H1 (cell line): Measurements from ENCODE around the gene ABI3BP. TPM values are rescaled to one million over a fixed set of nuclear protein-coding genes. Genes with fewer than 3 reads are reported as not detected.

Experiments
- CTCF ChIA-PET: fragments of 300-600 bp; sonication (Branson Sonifier 250); formaldehyde crosslinking; loops from one replicate; lab custom pipeline; 2021; ENCODE audit not compliant: partially characterized antibody; lab: Charles Lee
- POLR2A ChIA-PET: fragments of 300-600 bp; sonication (Branson Sonifier 250); formaldehyde crosslinking; loops from one replicate; lab custom pipeline; 2021; ENCODE audit warnings: inconsistent platforms; ENCODE audit not compliant: partially characterized antibody; lab: Charles Lee
- DNase-seq, 2 experiments: peaks; one replicate each; pipeline versions ENCODE4 v3.0.0 to v3.0.0-alpha.2; 2010 to 2022; ENCODE audit warnings: low spot score in 2 of 2, low read depth in 1 of 2, mixed read lengths in 1 of 2
- FAIRE-seq: peaks from 2 replicates; lab custom pipeline; 2011; peaks lifted over from hg19 to GRCh38; lab: Jason Lieb, UNC
- H2AFZ ChIP-seq: 2 replicates; pipeline ENCODE4 v1.8.1; 2012; ENCODE audit warnings: low read length, inconsistent platforms
- H2AK5ac ChIP-seq: 2 replicates; pipeline ENCODE4 v1.6.1; 2013; ENCODE audit warnings: low read depth, low read length
- H2BK120ac ChIP-seq: replicated peaks from 2 replicates; pipeline ENCODE3; 2013; ENCODE audit warnings: low read depth, low read length, inconsistent platforms
- H2BK12ac ChIP-seq: 2 replicates; pipeline ENCODE4 v1.6.1; 2013; ENCODE audit warnings: low read depth, low read length
- H2BK15ac ChIP-seq: 2 replicates; pipeline ENCODE4 v1.6.1; 2013; ENCODE audit warnings: low read length
- H2BK20ac ChIP-seq: 2 replicates; pipeline ENCODE4 v1.6.1; 2013; ENCODE audit warnings: low read length
- H2BK5ac ChIP-seq: 2 replicates; pipeline ENCODE4 v1.6.1; 2013; ENCODE audit warnings: low read depth, low read length
- H3K14ac ChIP-seq: 2 replicates; pipeline ENCODE4 v1.6.1; 2013; ENCODE audit warnings: inconsistent platforms; ENCODE audit not compliant: insufficient read length
- H3K18ac ChIP-seq: 2 replicates; pipeline ENCODE4 v1.6.1; 2013; ENCODE audit warnings: low read length; ENCODE audit errors: extremely low read depth
- H3K23ac ChIP-seq: 2 replicates; pipeline ENCODE4 v1.6.1; 2013; ENCODE audit warnings: inconsistent platforms; ENCODE audit not compliant: insufficient read length
- H3K23me2 ChIP-seq: 2 replicates; pipeline ENCODE4 v1.6.1; 2013; ENCODE audit warnings: low read depth, low read length
- H3K27ac ChIP-seq: 2 replicates; pipeline ENCODE4 v1.6.1; 2011; ENCODE audit warnings: low read depth, low read length, inconsistent platforms
- H3K27me3 ChIP-seq, 4 experiments: replicated peaks in 1 of 4; 1 replicate in 1 of 4; 2 replicates in 3 of 4; pipeline versions ENCODE4 v1.6.1 to v1.8.1; 2011 to 2013; ENCODE audit warnings: low read length in 3 of 4, mild to moderate bottlenecking in 3 of 4, inconsistent platforms in 2 of 4, mixed read lengths in 2 of 4, moderate library complexity in 1 of 4; ENCODE audit not compliant: control insufficient read depth in 3 of 4, insufficient read depth in 3 of 4; ENCODE audit errors: extremely low read depth in 1 of 4
- H3K36me3 ChIP-seq, 4 experiments: 2 replicates each; pipeline versions ENCODE4 v1.6.1 to v1.8.1; 2011 to 2013; ENCODE audit warnings: mild to moderate bottlenecking in 4 of 4, low read length in 3 of 4, moderate library complexity in 2 of 4, control low read depth in 1 of 4, inconsistent platforms in 1 of 4; ENCODE audit not compliant: insufficient read depth in 4 of 4, control insufficient read depth in 2 of 4
- H3K4ac ChIP-seq: replicated peaks from 2 replicates; pipeline ENCODE3; 2013; ENCODE audit warnings: low read length, low read depth, mixed read lengths, inconsistent platforms; ENCODE audit not compliant: insufficient read length
- H3K4me1 ChIP-seq, 4 experiments: replicated peaks in 1 of 4; 1 replicate in 1 of 4; 2 replicates in 3 of 4; pipeline versions ENCODE4 v1.6.1 to v1.8.1; 2011 to 2013; ENCODE audit warnings: low read length in 3 of 4, inconsistent platforms in 2 of 4, mixed read lengths in 1 of 4; ENCODE audit not compliant: insufficient read depth in 4 of 4, control insufficient read depth in 3 of 4
- H3K4me2 ChIP-seq, 2 experiments: 2 replicates each; pipeline versions ENCODE4 v1.6.1 to v1.8.1; 2011 to 2013; ENCODE audit warnings: low read depth in 2 of 2, low read length in 2 of 2, control low read depth in 1 of 2, inconsistent platforms in 1 of 2, mild to moderate bottlenecking in 1 of 2; ENCODE audit not compliant: insufficient read depth in 1 of 2
- H3K4me3 ChIP-seq, 4 experiments: fragments of 200-600, 300-600 bp in 1 of 4; sonication (generic), shearing (Covaris generic), sonication (Bioruptor Twin) in 1 of 4; 2 replicates each; pipeline versions ENCODE4 v1.5.1 to v1.8.1; 2011 to 2016; ENCODE audit warnings: low read length in 4 of 4, low read depth in 3 of 4, control low read depth in 2 of 4, inconsistent platforms in 2 of 4, mild to moderate bottlenecking in 2 of 4, mixed read lengths in 1 of 4, moderate library complexity in 1 of 4; ENCODE audit not compliant: insufficient read depth in 2 of 4; ENCODE audit errors: extremely low read depth in 1 of 4
- H3K56ac ChIP-seq: replicated peaks from 2 replicates; pipeline ENCODE3; 2013; ENCODE audit warnings: low read depth, mild to moderate bottlenecking, mixed read lengths, low read length, inconsistent platforms; ENCODE audit not compliant: insufficient read length
- H3K79me1 ChIP-seq: 2 replicates; pipeline ENCODE4 v1.6.1; 2013; ENCODE audit warnings: low read depth, low read length, control low read depth
- H3K79me2 ChIP-seq, 2 experiments: 2 replicates each; pipeline versions ENCODE4 v1.6.1 to v1.8.1; 2012 to 2013; ENCODE audit warnings: low read length in 2 of 2, mild to moderate bottlenecking in 2 of 2, inconsistent platforms in 1 of 2; ENCODE audit not compliant: insufficient read depth in 2 of 2, control insufficient read depth in 1 of 2
- H3K9ac ChIP-seq, 4 experiments: replicated peaks in 1 of 4; 1 replicate in 1 of 4; 2 replicates in 3 of 4; pipeline versions ENCODE4 v1.6.1 to v1.8.1; 2011 to 2013; ENCODE audit warnings: low read depth in 3 of 4, low read length in 3 of 4, control low read depth in 2 of 4, mild to moderate bottlenecking in 2 of 4, moderate library complexity in 2 of 4, inconsistent platforms in 1 of 4; ENCODE audit errors: extremely low read depth in 1 of 4
- H3K9me3 ChIP-seq, 2 experiments: 2 replicates each; pipeline versions ENCODE4 v1.6.1 to v1.8.1; 2012 to 2013; ENCODE audit warnings: mild to moderate bottlenecking in 2 of 2, moderate library complexity in 2 of 2, control low read depth in 1 of 2, inconsistent platforms in 1 of 2, low read depth in 1 of 2, low read length in 1 of 2, mixed read lengths in 1 of 2; ENCODE audit not compliant: insufficient read depth in 2 of 2
- H4K20me1 ChIP-seq, 2 experiments: replicated peaks in 1 of 2; 2 replicates each; pipeline versions ENCODE3 to v1.8.1; 2011 to 2013; ENCODE audit warnings: inconsistent platforms in 2 of 2, low read length in 2 of 2, mild to moderate bottlenecking in 1 of 2; ENCODE audit not compliant: insufficient read depth in 2 of 2, control insufficient read depth in 1 of 2
- H4K5ac ChIP-seq: 2 replicates; pipeline ENCODE4 v1.6.1; 2013; ENCODE audit warnings: low read length, low read depth, mixed read lengths, inconsistent platforms; ENCODE audit not compliant: insufficient read length
- H4K8ac ChIP-seq: 2 replicates; pipeline ENCODE4 v1.8.0; 2013; ENCODE audit warnings: mild to moderate bottlenecking, moderate library complexity, low read length, inconsistent platforms; ENCODE audit not compliant: insufficient read depth; ENCODE audit errors: extremely low read depth
- H4K91ac ChIP-seq: replicated peaks from 2 replicates; pipeline ENCODE3; 2013; ENCODE audit warnings: low read length, mixed read lengths, inconsistent platforms; ENCODE audit not compliant: insufficient read length
- CHD7 ChIP-seq: fragments of 300-600 bp; sonication (generic); IDR thresholded peaks from 2 replicates; pipeline ENCODE4 v1.7.1; 2012; ENCODE audit warnings: low read length, moderate library complexity, mild to moderate bottlenecking, inconsistent platforms; ENCODE audit not compliant: insufficient replicate concordance
- WGBS, 2 experiments: shearing (Covaris generic) in 1 of 2; methylation state at CpG; one replicate each; pipeline versions ENCODE4 v1.1.6 to v1.1.7; 2013 to 2015; ENCODE audit warnings: low lambda C conversion rate in 2 of 2, mixed read lengths in 2 of 2, inconsistent platforms in 1 of 2, low coverage in 1 of 2, missing lambda C conversion rate in 1 of 2; ENCODE audit not compliant: insufficient replicate concordance in 2 of 2, insufficient coverage in 1 of 2, insufficient read length in 1 of 2; ENCODE audit errors: extremely low coverage in 1 of 2, missing lambda C conversion rate in 1 of 2; 5-methylcytosine and 5-hydroxymethylcytosine counted together
- polyA plus RNA-seq, 7 experiments: library from polyadenylated mRNA; depleted of rRNA in 3 of 7; stranded (reverse) in 5 of 7; unstranded in 2 of 7; fragments of >200 nt in 5 of 7; fragments of 200-250 nt in 2 of 7; gene quantifications; 1 replicate in 5 of 7; 2 replicates in 1 of 7; 4 replicates in 1 of 7; pipeline versions ENCODE4 v1.2.1 to v1.2.3, GENCODE V29; 2011 to 2013; ENCODE audit warnings: missing spikeins in 2 of 7, mixed read lengths in 2 of 7
- total RNA-seq: library from RNA; stranded (reverse); fragmentation: NEBNext Ultra II Directional; extraction: Animal tissue kit (Norgen Biotek cat#: 25700); gene quantifications from 2 replicates; pipeline ENCODE4 v1.2.1, GENCODE V29; 2021

The ABI3BP gene
- total and polyA plus RNA-seq, 2 of the 8 experiments (the other 6 are each of a cell fraction or from before 2014, with no cell fraction given) = 0.08 to 0.32 TPM

DNA sequence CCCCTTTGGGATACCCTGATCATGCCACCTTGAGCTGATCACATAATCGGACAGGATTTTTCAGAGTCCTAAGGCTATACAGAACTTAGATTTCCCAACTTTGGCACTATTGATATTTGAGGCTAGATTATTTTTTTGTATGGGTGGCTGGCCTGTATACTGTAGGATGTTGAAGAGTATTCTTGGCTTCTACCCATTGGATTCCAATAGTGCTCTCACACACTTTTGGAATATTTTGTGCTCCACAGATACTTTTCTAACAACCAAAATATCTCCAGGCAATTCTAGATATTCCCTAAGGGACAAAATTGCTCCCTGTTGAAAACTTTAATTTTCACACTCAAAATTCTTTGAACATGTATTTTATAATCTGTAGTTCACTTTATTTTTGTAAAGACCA is 125.1 kb downstream of the ABI3BP start:
- Histone ChIP-seq H3K9ac (no peak overlapping the region), H4K91ac (no peak overlapping the region), H4K8ac (no peak overlapping the region), H3K4me3 (no peak overlapping the region), H3K23me2 (no peaks in the 10 kb centered on the region), H2BK20ac (no peak overlapping the region), H3K4ac (no peak overlapping the region), H4K20me1 (no peaks in the 10 kb centered on the region), H2BK12ac (no peak overlapping the region), H3K4me1 (no peaks in the 10 kb centered on the region), H2BK120ac (no peak overlapping the region), H3K36me3 (no peaks in the 10 kb centered on the region), H3K23ac (no peak overlapping the region), H3K14ac (no peak overlapping the region), H2AK5ac (no peak overlapping the region), H2BK15ac (no peak overlapping the region), H3K18ac (no peak overlapping the region), H3K79me1 (no peaks in the 10 kb centered on the region), H3K27ac (no peak overlapping the region), H3K4me2 (no peak overlapping the region), H3K9me3 (no peaks in the 10 kb centered on the region), H3K27me3 (no peaks in the 10 kb centered on the region), H4K5ac (no peak overlapping the region), H2AFZ (no peak overlapping the region), H3K79me2 (no peaks in the 10 kb centered on the region), H2BK5ac (no peak overlapping the region), H3K56ac (no peak overlapping the region)
- ChIA-PET CTCF (no interaction called here), POLR2A (no interaction called here)
- DNase-seq = no peak
- 100% methylated on average over 1 of the region's 1 CpG; no CpG with 5 or more reads in 1 of the 2 experiments for WGBS, 2 experiments
- no peak for FAIRE-seq
- TF ChIP-seq CHD7 = no peak
